ENCODE data around the gene LAMTOR5. TPM values are rescaled to one million over a fixed set of nuclear protein-coding genes. Genes with fewer than 3 reads are reported as not detected.

Gene LAMTOR5
- polyA plus RNA-seq, 10 donors = 98.4 to 133 (median 114) TPM

Other genes with a start within 250 kb of the LAMTOR5 start
- 1 to 10 TPM; 5.5 to 9.3 (median 6.7) TPM for gene KCNC4, start 197.4 kb downstream of the LAMTOR5 start, polyA plus RNA-seq (ENCODE audit: insufficient read length in 10 of 10)
- 1 to 10 TPM; 6.8 to 9.5 (median 8.3) TPM for gene RBM15, start 68.3 kb downstream of the LAMTOR5 start, polyA plus RNA-seq (ENCODE audit: insufficient read length in 10 of 10)
- 10 to 100 TPM in 3 of 10 donors, 1 to 10 TPM in 7; 5.9 to 12.7 (median 9.1) TPM for gene SLC16A4, start 16.7 kb downstream of the LAMTOR5 start, polyA plus RNA-seq (ENCODE audit: insufficient read length in 10 of 10)
- gene PROK1, start 43.5 kb upstream of the LAMTOR5 start, polyA plus RNA-seq (ENCODE audit: insufficient read length in 10 of 10) = under 1 TPM in 3 of 10 donors, not detected in 7; 0.10 to 0.27 (median 0.21) TPM
- 1 to 10 TPM in 1 of 10 donors, under 1 TPM in 9; 0.10 to 1.1 (median 0.52) TPM for gene KCNA10, start 111.5 kb upstream of the LAMTOR5 start, polyA plus RNA-seq (ENCODE audit: insufficient read length in 10 of 10)
- gene KCNA2, start 198.7 kb upstream of the LAMTOR5 start, polyA plus RNA-seq (ENCODE audit: insufficient read length in 10 of 10) = 1 to 10 TPM in 3 of 10 donors, under 1 TPM in 7; 0.55 to 1.3 (median 0.82) TPM

All from muscle of back (tissue), 10 donors.